Superior temporal gyrus (tissue), 1 donor: ENCODE data around the gene VSTM2B.
A peak's percentile ranks its signal among the peaks of the same experiment; 100 is the strongest.

Experiments
- DNase-seq: peaks from one replicate; pipeline ENCODE4 v3.0.0-alpha.2; 2016; ENCODE audit errors: extremely low spot score

VSTM2B gene

GRCh38 chr19:29566496-29567054, 40.8 kb downstream of the VSTM2B start:
- DNase-seq, result no peak

DNA sequence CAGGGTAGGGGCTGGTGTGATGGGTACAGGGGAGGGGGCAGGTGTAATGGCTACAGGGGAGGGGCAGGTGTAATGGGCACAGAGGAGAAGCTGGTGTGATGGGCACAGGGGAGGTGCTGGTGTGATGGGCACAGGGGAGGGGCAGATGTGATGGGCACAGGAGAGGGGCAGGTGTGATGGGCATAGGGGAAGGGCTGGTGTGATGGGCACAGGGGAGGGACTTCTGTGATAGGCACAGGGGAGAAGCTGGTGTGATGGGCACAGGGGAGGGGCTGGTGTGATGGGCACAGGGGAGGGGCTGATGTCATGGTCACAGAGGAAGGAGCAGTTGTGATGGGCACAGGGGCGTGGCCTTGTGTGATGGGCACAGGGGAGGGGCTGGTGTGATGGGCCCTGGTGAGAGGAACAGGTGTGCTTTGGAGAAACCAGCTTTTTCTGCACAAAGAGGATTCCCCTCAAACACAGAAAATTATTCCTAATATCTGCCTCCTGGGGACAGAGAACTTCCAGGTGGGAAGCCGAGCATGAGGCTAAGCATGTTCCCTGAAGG, 41.6 kb downstream of the VSTM2B start:
- DNase-seq, result no peak

- DNase-seq, result no peak
Measured at GRCh38 chr19:29568036-29569025, 42.5 kb downstream of the VSTM2B start.

DNA sequence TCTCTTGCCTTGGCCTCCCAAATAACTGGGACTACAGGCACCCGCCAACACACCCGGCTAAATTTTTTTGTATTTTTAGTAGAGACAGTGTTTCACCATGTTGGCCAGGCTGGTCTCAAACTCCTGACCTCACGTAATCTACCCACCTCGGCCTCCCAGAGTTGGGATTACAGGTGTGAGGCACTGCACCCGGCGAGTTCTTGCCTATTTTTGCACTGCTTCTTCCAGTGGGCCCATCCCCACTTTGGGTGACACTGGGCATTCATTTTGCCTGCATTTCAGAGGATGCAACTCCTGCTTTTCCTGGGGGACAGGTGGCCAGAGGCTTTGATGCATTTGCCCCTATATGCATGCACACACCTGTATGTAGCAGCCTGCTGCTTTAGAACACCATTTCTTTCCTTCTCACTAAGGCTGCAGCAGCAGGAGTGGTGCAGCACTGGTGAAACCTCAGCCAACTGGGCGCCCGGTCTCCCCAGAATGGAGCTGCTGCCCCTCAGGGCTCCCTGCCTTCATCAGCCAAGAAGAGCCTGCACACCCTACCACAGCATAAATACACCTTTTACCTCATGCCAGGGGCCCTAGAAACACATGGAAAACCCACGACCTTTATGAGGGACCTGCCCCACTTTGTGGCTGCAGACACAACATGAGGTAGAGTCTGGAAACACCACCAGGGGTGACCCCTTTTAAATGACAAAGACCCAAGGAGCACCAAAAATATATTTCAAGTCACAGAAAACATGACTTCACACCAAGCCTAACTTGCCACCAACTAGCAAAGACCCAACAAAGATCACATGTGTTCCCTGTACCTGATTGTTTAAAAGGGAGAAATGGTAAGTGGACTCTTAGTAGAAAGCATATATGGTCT, 43.5 kb downstream of the VSTM2B start:
- DNase-seq, result no peak

- no peak for DNase-seq
Measured at GRCh38 chr19:29571181-29571580, 45.4 kb downstream of the VSTM2B start.

DNA sequence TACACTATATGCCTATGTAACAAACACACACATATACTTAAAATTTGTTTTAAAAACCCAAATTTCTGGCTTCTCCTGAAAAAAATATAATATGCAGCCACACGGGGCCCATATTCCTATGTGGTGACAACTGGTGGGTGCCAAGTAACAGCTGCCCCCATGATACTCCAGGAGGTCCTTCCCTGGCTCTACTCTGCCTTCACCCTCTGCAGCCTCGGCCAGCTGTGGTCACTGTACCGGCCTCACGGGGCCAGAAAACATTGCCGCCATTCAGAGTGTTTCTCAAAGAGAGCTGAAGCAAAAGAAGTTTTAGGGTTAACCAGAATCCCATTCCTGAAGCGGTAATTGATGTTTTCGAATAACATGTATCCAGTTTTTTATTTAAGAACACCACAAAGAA, 47.7 kb downstream of the VSTM2B start:
- DNase-seq, result no peak

DNA sequence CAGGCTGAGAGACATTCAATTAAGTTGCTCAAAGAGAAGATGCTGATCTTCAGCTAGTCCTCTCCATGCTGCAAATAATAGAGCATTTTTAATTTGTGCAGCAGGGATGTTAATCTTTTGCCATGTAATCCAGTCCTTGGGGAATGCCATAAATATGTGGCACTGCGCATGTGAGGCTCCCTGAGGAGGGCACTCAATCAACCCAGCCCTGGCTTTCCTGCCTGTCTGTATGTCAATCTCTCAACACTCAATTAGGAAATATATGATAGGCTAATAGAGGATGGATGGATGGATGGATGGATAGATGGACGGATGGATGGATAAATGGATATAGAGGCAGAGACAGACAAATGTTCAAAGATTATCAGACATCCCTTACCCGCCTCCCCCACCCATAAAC, 48.7 kb downstream of the VSTM2B start:
- DNase-seq, result no peak

- DNase-seq, result peak; percentile 24
Measured at GRCh38 chr19:29576046-29576606, 50.3 kb downstream of the VSTM2B start.

GRCh38 chr19:29576761-29577648, 51.2 kb downstream of the VSTM2B start:
- DNase-seq, result peak; percentile 34

DNA sequence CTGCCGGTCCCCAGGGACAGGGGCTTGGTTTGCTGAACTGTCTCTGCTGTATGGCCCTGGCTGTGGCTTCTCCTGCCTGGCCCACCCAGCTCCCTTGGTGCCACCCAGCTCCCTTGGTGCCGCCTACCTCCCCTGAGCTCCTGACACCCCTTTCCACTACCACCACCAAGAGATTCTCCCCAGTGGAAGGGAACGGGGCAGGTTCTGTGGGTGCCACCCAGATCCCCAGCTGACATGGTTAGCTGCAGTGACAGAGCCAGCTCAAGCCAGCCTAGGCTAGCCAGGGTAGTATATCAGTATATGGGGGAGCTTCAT, 51.8 kb downstream of the VSTM2B start:
- no peak for DNase-seq

- DNase-seq, result no peak
Measured at GRCh38 chr19:29578349-29578748, 52.6 kb downstream of the VSTM2B start.

DNA sequence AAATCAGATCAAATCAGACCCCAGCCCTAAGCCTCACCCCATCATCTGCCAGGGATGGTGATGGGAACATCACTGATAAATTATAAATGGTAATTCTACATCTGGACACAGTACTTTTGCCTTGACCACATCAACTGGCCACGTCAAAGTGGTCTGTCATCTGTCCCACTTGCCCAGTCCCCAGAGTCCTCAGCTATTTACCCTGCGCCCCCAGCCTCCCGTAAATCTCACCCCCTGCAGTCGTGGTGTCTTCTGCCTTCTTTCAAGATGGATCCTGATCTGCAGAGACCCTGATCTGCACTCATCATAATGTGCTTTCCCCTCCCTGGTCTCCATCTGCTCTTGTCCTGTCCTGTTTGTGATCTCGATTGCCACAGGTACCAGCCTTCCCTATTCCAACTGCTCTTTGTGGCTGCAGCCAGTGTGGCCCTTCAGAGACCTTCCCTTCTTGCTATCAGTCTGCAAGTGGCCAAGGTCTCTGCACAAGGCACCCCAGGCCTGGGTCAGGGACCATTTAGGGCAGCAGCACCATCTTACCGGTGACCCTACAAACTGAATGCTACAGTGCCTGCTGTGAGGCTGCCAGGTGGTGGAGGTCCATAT, 53.6 kb downstream of the VSTM2B start:
- DNase-seq, result no peak

GRCh38 chr19:29581398-29581797, 55.6 kb downstream of the VSTM2B start:
- DNase-seq, result no peak

GRCh38 chr19:29583196-29583999, 57.6 kb downstream of the VSTM2B start:
- no peak for DNase-seq

DNA sequence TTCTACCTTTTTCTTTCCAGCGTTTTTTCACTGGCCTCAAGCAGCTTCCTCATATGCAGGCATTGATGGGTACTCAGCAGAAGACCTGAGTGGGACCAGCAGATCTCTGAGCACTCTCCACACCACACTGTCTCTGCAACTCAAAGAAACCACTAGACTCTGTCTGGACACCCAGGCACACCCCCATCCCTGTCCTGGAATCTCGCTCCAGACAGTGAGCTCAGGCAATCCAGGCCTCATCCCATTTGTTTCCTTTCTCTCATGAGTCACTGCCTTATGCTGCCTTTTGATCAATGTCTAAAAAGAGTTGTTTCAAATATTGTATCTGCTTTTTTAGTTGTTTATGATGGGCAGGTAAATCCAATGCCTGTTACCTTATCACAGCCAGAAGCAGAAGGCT, 60.6 kb downstream of the VSTM2B start:
- no peak for DNase-seq

DNA sequence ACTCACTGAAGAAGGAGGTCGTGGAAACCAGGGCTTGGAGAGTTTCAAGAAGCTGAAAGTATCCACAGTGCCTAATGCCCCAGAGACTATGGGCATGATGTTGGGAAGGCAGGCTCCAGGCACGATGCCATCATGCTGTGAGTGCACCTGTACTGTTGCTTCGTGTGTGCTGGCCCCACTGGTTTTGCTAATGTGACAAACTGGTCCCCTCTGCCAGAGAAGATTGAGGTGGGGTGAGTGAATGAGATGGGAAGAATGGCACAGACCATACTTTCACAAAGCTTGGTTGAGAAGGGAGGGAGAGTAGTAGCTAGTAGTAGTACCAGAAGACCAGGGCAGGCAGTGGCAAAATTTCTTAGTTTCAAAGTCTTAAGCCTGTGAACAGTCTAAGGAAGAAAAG, 61.3 kb downstream of the VSTM2B start:
- DNase-seq, result no peak

DNA sequence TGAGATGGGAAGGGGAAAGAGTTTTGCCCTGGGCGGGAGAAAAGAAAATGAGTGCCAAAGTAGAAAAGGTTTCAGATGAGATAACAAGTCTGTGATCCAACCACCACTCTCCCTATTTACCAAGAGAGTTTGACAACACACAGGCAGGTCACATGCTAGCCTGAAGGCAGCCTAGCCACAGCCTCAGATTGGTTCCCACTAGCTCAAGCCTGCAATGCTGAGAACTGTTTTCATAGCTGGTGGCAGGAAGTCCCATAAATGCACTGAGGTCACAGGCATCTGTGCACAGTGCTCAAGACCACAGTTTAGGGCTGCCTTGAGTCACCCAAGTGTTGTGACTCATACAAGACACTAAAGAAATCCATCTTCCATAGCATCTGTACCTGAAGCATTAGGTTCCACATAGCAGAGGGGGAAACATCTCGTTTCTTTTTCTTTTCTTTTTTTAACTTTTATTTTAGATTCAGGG, 61.8 kb downstream of the VSTM2B start:
- no peak for DNase-seq

GRCh38 chr19:29588095-29588494, 62.3 kb downstream of the VSTM2B start:
- DNase-seq, result no peak

GRCh38 chr19:29590278-29590677, 64.5 kb downstream of the VSTM2B start:
- DNase-seq, result no peak
